Progenitor cell of endocrine pancreas (in vitro differentiated cells): ENCODE results near the gene KDR. TPM values are rescaled to one million over a fixed set of nuclear protein-coding genes. Genes with fewer than 3 reads are reported as not detected.

Experiments used
- DNase-seq: peaks from one replicate; pipeline ENCODE4 v3.0.0; 2021; ENCODE audit warnings: low spot score; ENCODE audit not compliant: unreplicated experiment
- H3K27ac Mint-ChIP-seq: 2 replicates; pipeline ENCODE4 v1.8.0; 2021; ENCODE audit warnings: mild to moderate bottlenecking, moderate library complexity, mixed read lengths
- H3K27me3 Mint-ChIP-seq: 2 replicates; pipeline ENCODE4 v1.8.0; 2021; ENCODE audit warnings: mixed read lengths
- H3K36me3 Mint-ChIP-seq: 2 replicates; pipeline ENCODE4 v1.8.0; 2022; ENCODE audit warnings: mixed read lengths; ENCODE audit not compliant: insufficient read depth
- H3K4me1 Mint-ChIP-seq: 2 replicates; pipeline ENCODE4 v1.8.0; 2021; ENCODE audit warnings: low read depth, mixed read lengths
- H3K4me3 Mint-ChIP-seq: 2 replicates; pipeline ENCODE4 v1.8.0; 2021; ENCODE audit warnings: low read depth, mild to moderate bottlenecking, moderate library complexity, mixed read lengths
- H3K9me3 Mint-ChIP-seq: 2 replicates; pipeline ENCODE4 v1.8.0; 2021; ENCODE audit warnings: low read depth, mixed read lengths
- total RNA-seq: library from RNA; stranded (reverse); gene quantifications from 2 replicates; pipeline ENCODE4 v1.2.1, GENCODE V29; 2021
- TF ChIP-seq, protein P1 (sequence below): fragments of 200-600 bp; sonication (generic); IDR thresholded peaks from one replicate; pipeline ENCODE4 v1.5.0; 2021; ENCODE audit warnings: antibody characterized with exemption, mild to moderate bottlenecking; ENCODE audit not compliant: unreplicated experiment

The KDR gene
- total RNA-seq, 1 donor from 2014 or later = 0.22 TPM

GRCh38 chr4:55069248-55069647 lies 56.1 kb downstream of the KDR start:
- Mint-ChIP-seq H3K4me1 (no peaks in the 10 kb centered on the region), H3K36me3 (no peaks in the 10 kb centered on the region), H3K9me3 (no peaks in the 10 kb centered on the region), H3K4me3 (no peak overlapping the region), H3K27me3 (peaks cover under 1% of the 10 kb centered on the region), H3K27ac (no peak overlapping the region)
- DNase-seq = no peak
- TF ChIP-seq, protein P1, sequence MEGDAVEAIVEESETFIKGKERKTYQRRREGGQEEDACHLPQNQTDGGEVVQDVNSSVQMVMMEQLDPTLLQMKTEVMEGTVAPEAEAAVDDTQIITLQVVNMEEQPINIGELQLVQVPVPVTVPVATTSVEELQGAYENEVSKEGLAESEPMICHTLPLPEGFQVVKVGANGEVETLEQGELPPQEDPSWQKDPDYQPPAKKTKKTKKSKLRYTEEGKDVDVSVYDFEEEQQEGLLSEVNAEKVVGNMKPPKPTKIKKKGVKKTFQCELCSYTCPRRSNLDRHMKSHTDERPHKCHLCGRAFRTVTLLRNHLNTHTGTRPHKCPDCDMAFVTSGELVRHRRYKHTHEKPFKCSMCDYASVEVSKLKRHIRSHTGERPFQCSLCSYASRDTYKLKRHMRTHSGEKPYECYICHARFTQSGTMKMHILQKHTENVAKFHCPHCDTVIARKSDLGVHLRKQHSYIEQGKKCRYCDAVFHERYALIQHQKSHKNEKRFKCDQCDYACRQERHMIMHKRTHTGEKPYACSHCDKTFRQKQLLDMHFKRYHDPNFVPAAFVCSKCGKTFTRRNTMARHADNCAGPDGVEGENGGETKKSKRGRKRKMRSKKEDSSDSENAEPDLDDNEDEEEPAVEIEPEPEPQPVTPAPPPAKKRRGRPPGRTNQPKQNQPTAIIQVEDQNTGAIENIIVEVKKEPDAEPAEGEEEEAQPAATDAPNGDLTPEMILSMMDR = no peak

GRCh38 chr4:55068522-55068921 lies 56.9 kb downstream of the KDR start:
- no peaks in the 10 kb centered on the region for H3K27me3 Mint-ChIP-seq
- no peak for DNase-seq
- no peak overlapping the region for H3K4me3 Mint-ChIP-seq
- TF ChIP-seq, protein P1 = no peak
- H3K9me3 Mint-ChIP-seq = no peaks in the 10 kb centered on the region
- H3K36me3 Mint-ChIP-seq = no peaks in the 10 kb centered on the region
- no peak overlapping the region for H3K27ac Mint-ChIP-seq
- no peaks in the 10 kb centered on the region for H3K4me1 Mint-ChIP-seq

DNA sequence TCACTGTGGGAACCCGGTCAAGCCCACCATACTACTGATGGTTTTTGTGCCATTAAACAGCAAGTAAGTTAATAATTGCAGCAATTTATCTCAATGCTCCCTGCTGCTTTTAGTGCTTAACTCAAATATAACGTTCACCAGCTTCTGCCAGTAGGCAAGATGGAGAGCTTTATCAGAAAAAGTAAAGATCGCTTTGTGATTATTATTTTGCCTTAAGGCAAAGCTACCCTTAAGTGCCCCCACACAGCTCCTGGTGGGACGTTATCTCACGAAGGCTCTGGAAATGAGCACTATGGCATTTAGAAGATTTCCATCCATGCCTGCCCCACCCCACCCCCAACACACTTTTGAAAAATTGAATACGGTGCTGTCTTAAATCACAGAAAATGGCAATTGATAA lies 59.4 kb downstream of the KDR start:
- no peak for DNase-seq
- no peaks in the 10 kb centered on the region for H3K36me3 Mint-ChIP-seq
- H3K4me3 Mint-ChIP-seq = no peak overlapping the region
- TF ChIP-seq, protein P1 = no peak
- H3K9me3 Mint-ChIP-seq = no peaks in the 10 kb centered on the region
- no peak overlapping the region for H3K27ac Mint-ChIP-seq
- H3K27me3 Mint-ChIP-seq = no peaks in the 10 kb centered on the region
- H3K4me1 Mint-ChIP-seq = no peaks in the 10 kb centered on the region

DNA sequence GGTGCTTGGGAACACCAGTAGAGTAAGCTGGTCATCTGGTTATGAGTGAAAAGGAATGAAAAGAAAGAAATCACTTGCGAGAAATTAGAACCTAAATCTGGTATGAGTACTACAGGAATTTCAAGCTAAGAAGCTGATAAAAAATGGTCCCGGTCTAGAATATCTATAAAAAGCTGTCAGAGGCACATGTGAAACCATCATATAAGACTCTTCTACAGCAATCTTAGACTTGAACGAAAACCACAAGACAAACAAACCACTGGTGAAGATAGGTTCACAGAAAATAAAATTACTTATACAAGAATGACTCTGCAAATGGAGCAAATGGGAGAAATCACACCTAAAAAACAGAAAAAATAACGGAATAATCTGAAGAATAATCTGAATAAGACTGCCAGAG lies 69.9 kb downstream of the KDR start:
- TF ChIP-seq, protein P1 = no peak
- Mint-ChIP-seq H3K9me3 (no peaks in the 10 kb centered on the region), H3K36me3 (no peaks in the 10 kb centered on the region), H3K4me3 (no peak overlapping the region), H3K27me3 (no peaks in the 10 kb centered on the region), H3K4me1 (no peaks in the 10 kb centered on the region), H3K27ac (no peak overlapping the region)
- no peak for DNase-seq

DNA sequence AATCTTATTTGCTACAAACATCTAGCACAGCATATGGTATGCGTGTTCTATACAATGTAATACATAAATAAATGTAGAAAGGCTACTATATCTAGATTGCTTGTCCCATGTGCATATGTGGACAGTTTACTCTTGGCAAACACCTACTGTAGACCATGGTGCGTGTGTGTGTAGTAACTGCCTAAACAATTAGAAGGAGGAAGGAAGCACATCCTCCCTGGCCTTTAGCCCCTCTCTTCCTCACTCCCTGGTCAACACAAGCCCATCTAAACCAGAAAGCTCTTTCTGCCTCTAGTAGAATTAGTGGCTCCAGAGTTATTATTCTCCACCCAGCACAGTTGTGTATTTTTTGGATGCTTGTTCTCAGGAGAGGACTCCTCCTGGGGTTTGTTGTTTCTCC lies 73.9 kb downstream of the KDR start:
- Mint-ChIP-seq H3K4me1 (no peaks in the 10 kb centered on the region), H3K4me3 (no peak overlapping the region), H3K9me3 (peaks cover 3% of the 10 kb centered on the region), H3K27ac (no peak overlapping the region), H3K36me3 (no peaks in the 10 kb centered on the region), H3K27me3 (no peaks in the 10 kb centered on the region)
- no peak for DNase-seq
- TF ChIP-seq, protein P1 = no peak
